Endothelial cell of umbilical vein (primary cell): ENCODE results near the gene DCC. TPM values are rescaled to one million over a fixed set of nuclear protein-coding genes. Genes with fewer than 3 reads are reported as not detected.
"Not testable (repeated sequence)": the region's sequence is repeated elsewhere in the genome, so short reads cannot be mapped to it uniquely, and the experiment has no call there.

Source experiments
- BruUV-seq: library from RNA; stranded (reverse); fragments of 400-500 nt; replicated peaks from 2 replicates; lab custom pipeline; 2021; lab: Mats Ljungman, UMichigan
- CTCF ChIA-PET: fragments of 300-600, 350-600 bp; sonication (Branson Sonifier 250); formaldehyde crosslinking; loops from one replicate; lab custom pipeline; 2021; ENCODE audit warnings: antibody characterized with exemption, inconsistent platforms; lab: Charles Lee
- POLR2A ChIA-PET: fragments of 300-600, 350-600 bp; sonication (Branson Sonifier 250); formaldehyde crosslinking; loops from one replicate; lab custom pipeline; 2021; ENCODE audit warnings: antibody characterized with exemption, inconsistent platforms; lab: Charles Lee
- DNase-seq: peaks from one replicate; pipeline ENCODE4 v3.0.0-alpha.2; 2011; ENCODE audit warnings: low read depth, low spot score
- FAIRE-seq: peaks from 2 replicates; lab custom pipeline; 2011; peaks lifted over from hg19 to GRCh38; lab: Jason Lieb, UNC
- H2AFZ ChIP-seq: 2 replicates; pipeline ENCODE4 v1.6.0; 2012; ENCODE audit warnings: low read depth, low read length, control low read depth, inconsistent platforms
- H3K27ac ChIP-seq: 2 replicates; pipeline ENCODE4 v1.5.1; 2011; ENCODE audit warnings: low read depth, mild to moderate bottlenecking, control low read depth, low read length, moderate library complexity; ENCODE audit not compliant: insufficient read depth
- H3K27me3 ChIP-seq, 2 experiments: 2 replicates each; pipeline versions ENCODE4 v1.6.0 to v1.6.1; 2011; ENCODE audit warnings: low read length in 2 of 2, mixed read lengths in 1 of 2; ENCODE audit not compliant: control insufficient read depth in 2 of 2, insufficient read depth in 2 of 2
- H3K36me3 ChIP-seq, 2 experiments: 2 replicates in 1 of 2; 3 replicates in 1 of 2; pipeline ENCODE4 v1.5.1; 2011; ENCODE audit warnings: low read length in 2 of 2, mild to moderate bottlenecking in 1 of 2, moderate library complexity in 1 of 2; ENCODE audit not compliant: control insufficient read depth in 2 of 2, insufficient read depth in 2 of 2; ENCODE audit errors: extremely low read depth in 1 of 2
- H3K4me1 ChIP-seq: 3 replicates; pipeline ENCODE4 v1.5.1; 2011; ENCODE audit warnings: mild to moderate bottlenecking, low read length; ENCODE audit not compliant: control insufficient read depth, insufficient read depth; ENCODE audit errors: extremely low read depth
- H3K4me2 ChIP-seq: 2 replicates; pipeline ENCODE4 v1.6.1; 2011; ENCODE audit warnings: low read length, control low read depth, mixed read lengths; ENCODE audit not compliant: insufficient read depth
- H3K4me3 ChIP-seq, 3 experiments: fragments of 200-600 bp in 1 of 3; sonication (generic), shearing (Covaris generic) in 1 of 3; replicated peaks in 1 of 3; 2 replicates each; pipeline ENCODE4 v1.5.1; 2011 to 2016; ENCODE audit warnings: control low read depth in 3 of 3, low read length in 3 of 3, mild to moderate bottlenecking in 2 of 3, inconsistent platforms in 1 of 3, low read depth in 1 of 3, moderate library complexity in 1 of 3; ENCODE audit not compliant: insufficient read depth in 1 of 3
- H3K79me2 ChIP-seq: 2 replicates; pipeline ENCODE4 v1.6.0; 2012; ENCODE audit warnings: low read length, inconsistent platforms; ENCODE audit not compliant: control insufficient read depth, insufficient read depth
- H3K9ac ChIP-seq: replicated peaks from 2 replicates; pipeline ENCODE3; 2011; ENCODE audit warnings: low read length, control low read depth; ENCODE audit not compliant: insufficient read depth; ENCODE audit errors: extremely low read depth
- H3K9me1 ChIP-seq: replicated peaks from 3 replicates; pipeline ENCODE4 v1.6.0; 2011; ENCODE audit warnings: mild to moderate bottlenecking, low read length; ENCODE audit not compliant: control insufficient read depth, insufficient read depth; ENCODE audit errors: extremely low read depth
- H3K9me3 ChIP-seq: replicated peaks from 2 replicates; pipeline ENCODE4 v1.5.1; 2012; ENCODE audit warnings: low read length, inconsistent platforms; ENCODE audit not compliant: control insufficient read depth, insufficient read depth
- H4K20me1 ChIP-seq: replicated peaks from 2 replicates; pipeline ENCODE3; 2011; ENCODE audit warnings: mild to moderate bottlenecking, low read length; ENCODE audit not compliant: control insufficient read depth, insufficient read depth; ENCODE audit errors: extremely low read depth
- EZH2 ChIP-seq: IDR thresholded peaks from 2 replicates; pipeline ENCODE4 v1.6.1; 2012; ENCODE audit warnings: borderline replicate concordance, low read depth, mild to moderate bottlenecking, moderate library complexity, low read length, inconsistent platforms; ENCODE audit not compliant: severe bottlenecking
- GATA2 ChIP-seq: IDR thresholded peaks from 2 replicates; pipeline ENCODE4 v1.7.0; 2011; ENCODE audit warnings: low read depth, mild to moderate bottlenecking, moderate library complexity, mixed read lengths, low read length; ENCODE audit not compliant: insufficient read length, insufficient read depth
- JUN ChIP-seq: IDR thresholded peaks from 2 replicates; pipeline ENCODE4 v1.6.1; 2011; ENCODE audit warnings: borderline replicate concordance, low read depth; ENCODE audit not compliant: insufficient read length, insufficient read depth
- POLR2A ChIP-seq: IDR thresholded peaks from 2 replicates; pipeline ENCODE4 v1.6.1; 2012; ENCODE audit warnings: low read depth, mild to moderate bottlenecking, control low read depth, low read length
- dilution Hi-C: fragments of 300-500 bp; cut with MboI; formaldehyde crosslinking; loops from one replicate; pipeline ENCODE4 v1.15.0; 2019; ENCODE audit warnings: low sequenced_read_pairs; ENCODE audit not compliant: extremely low pct_ligation_motif_present
- intact Hi-C: fragments of 100-400 bp; cut with micrococcal nuclease; formaldehyde crosslinking; loops from one replicate; pipeline ENCODE4 v1.10.0; 2022
- polyA plus RNA-seq, 4 experiments: library from polyadenylated mRNA; depleted of rRNA in 3 of 4; stranded (reverse) in 3 of 4; unstranded in 1 of 4; fragments of >200 nt; gene quantifications; 2 replicates each; pipeline versions ENCODE4 v1.2.1 to v1.2.3, GENCODE V29; 2011 to 2012; ENCODE audit warnings: missing spikeins in 1 of 4
- total RNA-seq: library from RNA; stranded (reverse); gene quantifications from 2 replicates; pipeline ENCODE4 v1.2.3, GENCODE V29; 2021

Gene DCC
- total and polyA plus RNA-seq, 2 donors (not counting 3 experiments of a cell fraction or from before 2014, with no cell fraction given) = not detected

DNA sequence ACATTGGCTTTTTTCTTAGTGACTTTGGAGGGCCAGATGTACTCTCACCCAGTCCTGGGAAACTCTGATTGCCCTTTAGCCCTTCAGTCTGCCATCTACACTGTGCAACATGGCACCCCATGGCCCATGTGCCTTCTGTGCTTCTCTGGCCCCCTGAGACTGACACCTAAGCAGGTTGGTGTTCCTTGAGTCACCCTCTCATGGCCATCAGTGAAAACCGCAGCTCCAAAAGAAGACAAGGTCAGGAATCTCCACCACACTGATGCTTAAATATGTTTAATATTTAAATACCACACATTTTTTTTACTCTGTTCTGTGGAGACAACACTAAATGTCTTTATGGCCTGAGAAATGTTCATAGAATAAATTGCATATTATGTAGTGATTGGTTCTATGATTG, 23.9 kb downstream of the DCC start:
- TF ChIP-seq POLR2A (no peak), GATA2 (no peak), EZH2 (no peak), JUN (no peak)
- no peak overlapping the region for H2AFZ ChIP-seq
- BruUV-seq = no TSS peak
- no peaks in the 10 kb centered on the region for H3K9me1 ChIP-seq
- dilution Hi-C loops = no loop called here
- no peak overlapping the region for H3K4me3 ChIP-seq
- H3K27me3 ChIP-seq = no peaks in the 10 kb centered on the region
- H3K9me3 ChIP-seq = peaks cover 5% of the 10 kb centered on the region
- CTCF ChIA-PET = no interaction called here
- H3K9ac ChIP-seq = no peak overlapping the region
- no peaks in the 10 kb centered on the region for H3K4me1 ChIP-seq
- no peak for DNase-seq
- H3K79me2 ChIP-seq = no peaks in the 10 kb centered on the region
- H4K20me1 ChIP-seq = no peaks in the 10 kb centered on the region
- H3K4me2 ChIP-seq = no peak overlapping the region
- POLR2A ChIA-PET = no interaction called here
- no peak overlapping the region for H3K27ac ChIP-seq
- no peaks in the 10 kb centered on the region for H3K36me3 ChIP-seq
- intact Hi-C loops = no loop called here
- FAIRE-seq = no peak

DNA sequence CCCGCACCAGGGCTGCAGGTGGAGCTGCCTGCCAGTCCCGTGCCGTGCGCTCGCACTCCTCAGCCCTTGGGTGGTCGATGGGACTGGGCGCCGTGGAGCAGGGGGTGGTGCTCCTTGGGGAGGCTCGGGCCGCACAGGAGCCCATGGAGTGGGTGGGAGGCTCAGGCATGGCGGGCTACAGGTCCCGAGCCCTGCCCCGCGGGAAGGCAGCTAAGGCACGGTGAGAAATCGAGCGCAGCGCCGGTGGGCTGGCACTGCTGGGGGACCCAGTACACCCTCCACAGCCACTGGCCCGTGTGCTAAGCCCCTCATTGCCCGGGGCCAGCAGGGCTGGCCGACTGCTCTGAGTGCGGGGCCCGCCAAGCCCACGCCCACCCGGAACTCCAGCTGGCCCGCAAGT, 26.9 kb downstream of the DCC start:
- H3K9ac ChIP-seq, BruUV-seq, H3K9me1 ChIP-seq, H3K27ac ChIP-seq, H3K4me3 ChIP-seq, H3K4me2 ChIP-seq, H3K36me3 ChIP-seq, POLR2A ChIA-PET, H3K9me3 ChIP-seq, CTCF ChIA-PET, intact Hi-C loops, H3K27me3 ChIP-seq, H4K20me1 ChIP-seq, DNase-seq, FAIRE-seq, H2AFZ ChIP-seq, dilution Hi-C loops, H3K4me1 ChIP-seq, H3K79me2 ChIP-seq: not testable (repeated sequence)
